ENCODE measurements around the gene ACTL8.

GRCh38 chr1:17725084-17725719 is 29.9 kb upstream of the ACTL8 start:
- no peak for TF ChIP-seq TARDBP (IDR thresholded peaks at IDR 0.05)
- no peak for TF ChIP-seq ARNT (IDR thresholded peaks at IDR 0.05)
- TF ChIP-seq ZNF384 (IDR thresholded peaks at IDR 0.05), result no peak
- TF ChIP-seq BHLHE40 (IDR thresholded peaks at IDR 0.05; ENCODE audit: borderline replicate concordance), result no peak
- TF ChIP-seq NFRKB (IDR thresholded peaks at IDR 0.05), result no peak

Measured in HEK293T (cell line).